ENCODE results near the gene ANKRD7. TPM values are rescaled to one million over a fixed set of nuclear protein-coding genes. Genes with fewer than 3 reads are reported as not detected.

The ANKRD7 gene
- total RNA-seq, 1 experiment from 2014 or later: 2.4 TPM

- no peak for DNase-seq
- Histone ChIP-seq H3K4me1 (replicated peaks; ENCODE audit: insufficient read depth) (no peaks in the 10 kb centered on the region), H3K9me3 (ENCODE audit: insufficient read depth, low read depth) (no peaks in the 10 kb centered on the region), H3K4me3 (no peak overlapping the region), H3K79me2 (ENCODE audit: low read depth) (no peaks in the 10 kb centered on the region), H3K27me3 (ENCODE audit: insufficient read depth, low read depth) (no peaks in the 10 kb centered on the region), H3K4me2 (no peak overlapping the region), H3K27ac (no peak overlapping the region), H4K20me1 (ENCODE audit: insufficient read depth) (no peaks in the 10 kb centered on the region), H3K9me2 (ENCODE audit: insufficient read depth) (no peaks in the 10 kb centered on the region), H3K36me3 (ENCODE audit: low read depth) (no peaks in the 10 kb centered on the region), H2AFZ (no peak overlapping the region), H3F3A (ENCODE audit: insufficient read depth, low read depth) (no peaks in the 10 kb centered on the region)
- no peak for TF ChIP-seq EZH2 (IDR thresholded peaks at IDR 0.05; ENCODE audit: low read depth)
- no peak for TF ChIP-seq CTCF (conservative IDR thresholded peaks at IDR 0.05)
- CTCF ChIA-PET: no interaction called here
- POLR2A ChIA-PET (ENCODE audit: unreplicated experiment): no interaction called here
- intact Hi-C loops (cut with micrococcal nuclease; ENCODE audit: unreplicated experiment): no loop called here
- no TSS peak for BruUV-seq (replicated peaks)
These were observed 5.9 kb upstream of the ANKRD7 start for GRCh38 chr7:118218413-118219156.

GRCh38 chr7:118219157-118219512, 5.4 kb upstream of the ANKRD7 start:
- Histone ChIP-seq H3K9me3 (ENCODE audit: insufficient read depth, low read depth) (no peaks in the 10 kb centered on the region), H3F3A (ENCODE audit: insufficient read depth, low read depth) (no peaks in the 10 kb centered on the region), H3K9me2 (ENCODE audit: insufficient read depth) (no peaks in the 10 kb centered on the region), H3K4me2 (no peak overlapping the region), H3K27me3 (ENCODE audit: insufficient read depth, low read depth) (no peaks in the 10 kb centered on the region), H3K36me3 (ENCODE audit: low read depth) (no peaks in the 10 kb centered on the region), H3K4me3 (no peak overlapping the region), H3K27ac (no peak overlapping the region), H3K79me2 (ENCODE audit: low read depth) (no peaks in the 10 kb centered on the region), H4K20me1 (ENCODE audit: insufficient read depth) (no peaks in the 10 kb centered on the region), H2AFZ (no peak overlapping the region), H3K4me1 (replicated peaks; ENCODE audit: insufficient read depth) (no peaks in the 10 kb centered on the region)
- TF ChIP-seq CTCF (conservative IDR thresholded peaks at IDR 0.05) (no peak), EZH2 (IDR thresholded peaks at IDR 0.05; ENCODE audit: low read depth) (no peak)
- CTCF ChIA-PET: no interaction called here
- intact Hi-C loops (cut with micrococcal nuclease; ENCODE audit: unreplicated experiment): no loop called here
- no peak for DNase-seq
- POLR2A ChIA-PET (ENCODE audit: unreplicated experiment): no interaction called here
- BruUV-seq (replicated peaks): no TSS peak

- Histone ChIP-seq H3K36me3 (ENCODE audit: low read depth) (no peaks in the 10 kb centered on the region), H3K27me3 (ENCODE audit: insufficient read depth, low read depth) (no peaks in the 10 kb centered on the region), H3K9me2 (ENCODE audit: insufficient read depth) (no peaks in the 10 kb centered on the region), H2AFZ (no peak overlapping the region), H3K4me2 (no peak overlapping the region), H4K20me1 (ENCODE audit: insufficient read depth) (no peaks in the 10 kb centered on the region), H3K9me3 (ENCODE audit: insufficient read depth, low read depth) (no peaks in the 10 kb centered on the region), H3K4me3 (no peak overlapping the region), H3K79me2 (ENCODE audit: low read depth) (no peaks in the 10 kb centered on the region), H3K4me1 (replicated peaks; ENCODE audit: insufficient read depth) (no peaks in the 10 kb centered on the region), H3F3A (ENCODE audit: insufficient read depth, low read depth) (no peaks in the 10 kb centered on the region), H3K27ac (no peak overlapping the region)
- intact Hi-C loops (cut with micrococcal nuclease; ENCODE audit: unreplicated experiment): no loop called here
- ChIA-PET POLR2A (ENCODE audit: unreplicated experiment) (no interaction called here), CTCF (no interaction called here)
- no peak for TF ChIP-seq EZH2 (IDR thresholded peaks at IDR 0.05; ENCODE audit: low read depth)
- TF ChIP-seq CTCF (conservative IDR thresholded peaks at IDR 0.05): no peak
- no peak for DNase-seq
- BruUV-seq (replicated peaks): no TSS peak
These were observed 3.9 kb upstream of the ANKRD7 start for GRCh38 chr7:118220583-118220982.

All from PC-9 (cell line).